ENCODE measurements around the gene UBC. TPM values are rescaled to one million over a fixed set of nuclear protein-coding genes. Genes with fewer than 3 reads are reported as not detected.

The UBC gene
- total and polyA plus RNA-seq, 9 of the 15 experiments (the other 6 are each of a cell fraction or from before 2014, with no cell fraction given), result 533 to 1,153 (median 813) TPM

GRCh38 chr12:124940393-124941169, 26.1 kb upstream of the UBC start (continued):
- TF ChIP-seq E2F6 (IDR thresholded peaks at IDR 0.05; ENCODE audit: borderline replicate concordance in 1 of 2, extremely low read depth in 1 of 2, insufficient read depth in 1 of 2, insufficient read length in 1 of 2, low read depth in 1 of 2, low read length in 1 of 2, poor library complexity in 1 of 2, severe bottlenecking in 1 of 2) (peak; percentile 26 to 59), ZNF445 (CRISPR knock-in tag; IDR thresholded peaks at IDR 0.05; ENCODE audit: low read depth) (0 out of 2 replicates have a peak, but pooled peaks have one; percentile 2), NEUROD1 (IDR thresholded peaks at IDR 0.05; ENCODE audit: borderline replicate concordance, low read depth, low read length, partially characterized antibody) (peak; percentile 63), KLF10 (CRISPR knock-in tag; IDR thresholded peaks at IDR 0.05) (0 out of 2 replicates have a peak, but pooled peaks have one; percentile 22), YBX1 (IDR thresholded peaks at IDR 0.05) (no peak), ZNF280B (CRISPR knock-in tag; IDR thresholded peaks at IDR 0.05) (no peak), PML (IDR thresholded peaks at IDR 0.05; ENCODE audit: low read length) (no peak), KDM5B (IDR thresholded peaks at IDR 0.05; ENCODE audit: insufficient replicate concordance, low read depth, low read length) (peak; percentile 71), AFF4 (CRISPR knock-in tag; IDR thresholded peaks at IDR 0.05) (peak; percentile 55), ZBED1 (IDR thresholded peaks at IDR 0.05) (no peak), PPARD (CRISPR knock-in tag; IDR thresholded peaks at IDR 0.05) (no peak), ZNF280A (IDR thresholded peaks at IDR 0.05; ENCODE audit: low read depth, partially characterized antibody) (no peak), TGIF2 (CRISPR knock-in tag; IDR thresholded peaks at IDR 0.05) (peak; percentile 33; the same call in 1 of the 2 replicates), ZNF384 (IDR thresholded peaks at IDR 0.05; ENCODE audit: low read depth, low read length) (peak; percentile 42; the same call in 1 of the 2 replicates), CXXC5 (CRISPR knock-in tag; IDR thresholded peaks at IDR 0.05) (peak; percentile 87), MLLT1 (IDR thresholded peaks at IDR 0.05) (peak in 1 of 2 experiments; percentile 94; a peak in 2 of 4 replicates), SRSF7 (optimal IDR thresholded peaks at IDR 0.05; ENCODE audit: low read depth, low read length) (no peak)

Measured in K562 (cell line).